ENCODE measurements around the gene NPW.

The NPW gene

GRCh38 chr16:2019518-2019920, at the start of gene NPW:
NPW (plus strand) TSS chr16:2019785.
- Histone ChIP-seq H3K27me3 (ENCODE audit: control insufficient read depth, insufficient read depth, low read length) (peaks cover 53% of the 10 kb centered on the region), H3K4me1 (ENCODE audit: control insufficient read depth, insufficient read depth, low read length) (peaks cover 7% of the 10 kb centered on the region), H3K9ac (ENCODE audit: low read length) (no peak within 1 kb of the TSS), H3K36me3 (ENCODE audit: control insufficient read depth, insufficient read depth, low read length) (no peaks in the 10 kb centered on the region), H3K9me3 (ENCODE audit: control insufficient read depth, insufficient read depth, low read depth, low read length) (no peaks in the 10 kb centered on the region), H3K27ac (ENCODE audit: low read depth, low read length) (no peak within 1 kb of the TSS), H3K4me3 (ENCODE audit: low read depth, low read length) (peak within 1 kb of the TSS; percentile 57)

GRCh38 chr16:1971796-1972489, 47.6 kb upstream of the NPW start, which contains the start of gene TBL3:
TBL3 (plus strand) TSS chr16:1972053; CDS start chr16:1972165, 112 bp downstream.
- Histone ChIP-seq H3K9ac (ENCODE audit: low read length) (peak within 1 kb of the TSS; percentile 88), H3K4me1 (ENCODE audit: control insufficient read depth, insufficient read depth, low read length) (peaks cover 6% of the 10 kb centered on the region; the same call in 1 of the 2 replicates), H3K4me3 (ENCODE audit: low read depth, low read length) (peak within 1 kb of the TSS; percentile 94), H3K36me3 (ENCODE audit: control insufficient read depth, insufficient read depth, low read length) (peaks cover 31% of the 10 kb centered on the region), H3K9me3 (ENCODE audit: control insufficient read depth, insufficient read depth, low read depth, low read length) (no peaks in the 10 kb centered on the region), H3K27ac (ENCODE audit: low read depth, low read length) (peak within 1 kb of the TSS; percentile 62; the same call in 1 of the 2 replicates), H3K27me3 (ENCODE audit: control insufficient read depth, insufficient read depth, low read length) (no peaks in the 10 kb centered on the region)

- Histone ChIP-seq H3K9me3 (ENCODE audit: control insufficient read depth, insufficient read depth, low read depth, low read length) (no peaks in the 10 kb centered on the region), H3K4me3 (ENCODE audit: low read depth, low read length) (peak overlapping the region; percentile 94), H3K9ac (ENCODE audit: low read length) (peak overlapping the region; percentile 88), H3K4me1 (ENCODE audit: control insufficient read depth, insufficient read depth, low read length) (peaks cover 6% of the 10 kb centered on the region; the same call in 1 of the 2 replicates), H3K27me3 (ENCODE audit: control insufficient read depth, insufficient read depth, low read length) (no peaks in the 10 kb centered on the region), H3K27ac (ENCODE audit: low read depth, low read length) (peak overlapping the region; percentile 62; the same call in 1 of the 2 replicates), H3K36me3 (ENCODE audit: control insufficient read depth, insufficient read depth, low read length) (peaks cover 35% of the 10 kb centered on the region)
Measured at GRCh38 chr16:1972490-1972877, 47.1 kb upstream of the NPW start.

GRCh38 chr16:1973461-1974156, 46.0 kb upstream of the NPW start:
- peaks cover 7% of the 10 kb centered on the region for H3K4me1 ChIP-seq (ENCODE audit: control insufficient read depth, insufficient read depth, low read length)
- H3K4me3 ChIP-seq (ENCODE audit: low read depth, low read length), result no peak overlapping the region
- H3K9ac ChIP-seq (ENCODE audit: low read length), result no peak overlapping the region
- no peak overlapping the region for H3K27ac ChIP-seq (ENCODE audit: low read depth, low read length)
- H3K9me3 ChIP-seq (ENCODE audit: control insufficient read depth, insufficient read depth, low read depth, low read length), result no peaks in the 10 kb centered on the region
- peaks cover 43% of the 10 kb centered on the region for H3K36me3 ChIP-seq (ENCODE audit: control insufficient read depth, insufficient read depth, low read length)
- no peaks in the 10 kb centered on the region; the same call in 1 of the 2 replicates for H3K27me3 ChIP-seq (ENCODE audit: control insufficient read depth, insufficient read depth, low read length)

GRCh38 chr16:1974157-1975070, 45.2 kb upstream of the NPW start:
- Histone ChIP-seq H3K4me3 (ENCODE audit: low read depth, low read length) (no peak overlapping the region), H3K9me3 (ENCODE audit: control insufficient read depth, insufficient read depth, low read depth, low read length) (no peaks in the 10 kb centered on the region), H3K36me3 (ENCODE audit: control insufficient read depth, insufficient read depth, low read length) (peaks cover 43% of the 10 kb centered on the region), H3K27ac (ENCODE audit: low read depth, low read length) (no peak overlapping the region), H3K27me3 (ENCODE audit: control insufficient read depth, insufficient read depth, low read length) (peaks cover 4% of the 10 kb centered on the region), H3K9ac (ENCODE audit: low read length) (no peak overlapping the region), H3K4me1 (ENCODE audit: control insufficient read depth, insufficient read depth, low read length) (peaks cover 8% of the 10 kb centered on the region)

GRCh38 chr16:1975432-1976215, 44.0 kb upstream of the NPW start:
- Histone ChIP-seq H3K4me1 (ENCODE audit: control insufficient read depth, insufficient read depth, low read length) (peaks cover 14% of the 10 kb centered on the region), H3K4me3 (ENCODE audit: low read depth, low read length) (no peak overlapping the region), H3K27me3 (ENCODE audit: control insufficient read depth, insufficient read depth, low read length) (peaks cover 16% of the 10 kb centered on the region), H3K36me3 (ENCODE audit: control insufficient read depth, insufficient read depth, low read length) (peaks cover 43% of the 10 kb centered on the region), H3K27ac (ENCODE audit: low read depth, low read length) (no peak overlapping the region), H3K9ac (ENCODE audit: low read length) (no peak overlapping the region), H3K9me3 (ENCODE audit: control insufficient read depth, insufficient read depth, low read depth, low read length) (no peaks in the 10 kb centered on the region)

GRCh38 chr16:1976216-1976520, 43.4 kb upstream of the NPW start:
- H3K4me1 ChIP-seq (ENCODE audit: control insufficient read depth, insufficient read depth, low read length), result peaks cover 17% of the 10 kb centered on the region
- no peak overlapping the region for H3K27ac ChIP-seq (ENCODE audit: low read depth, low read length)
- H3K9me3 ChIP-seq (ENCODE audit: control insufficient read depth, insufficient read depth, low read depth, low read length), result no peaks in the 10 kb centered on the region
- peaks cover 43% of the 10 kb centered on the region for H3K36me3 ChIP-seq (ENCODE audit: control insufficient read depth, insufficient read depth, low read length)
- H3K27me3 ChIP-seq (ENCODE audit: control insufficient read depth, insufficient read depth, low read length), result peaks cover 21% of the 10 kb centered on the region
- no peak overlapping the region for H3K9ac ChIP-seq (ENCODE audit: low read length)
- H3K4me3 ChIP-seq (ENCODE audit: low read depth, low read length), result no peak overlapping the region

- H3K9me3 ChIP-seq (ENCODE audit: control insufficient read depth, insufficient read depth, low read depth, low read length), result no peaks in the 10 kb centered on the region
- no peak overlapping the region for H3K4me3 ChIP-seq (ENCODE audit: low read depth, low read length)
- H3K27ac ChIP-seq (ENCODE audit: low read depth, low read length), result no peak overlapping the region
- H3K27me3 ChIP-seq (ENCODE audit: control insufficient read depth, insufficient read depth, low read length), result peaks cover 32% of the 10 kb centered on the region
- no peak overlapping the region for H3K9ac ChIP-seq (ENCODE audit: low read length)
- peaks cover 43% of the 10 kb centered on the region for H3K36me3 ChIP-seq (ENCODE audit: control insufficient read depth, insufficient read depth, low read length)
- H3K4me1 ChIP-seq (ENCODE audit: control insufficient read depth, insufficient read depth, low read length), result peaks cover 27% of the 10 kb centered on the region
Measured at GRCh38 chr16:1976951-1977874, 42.4 kb upstream of the NPW start.

GRCh38 chr16:1977875-1978268, 41.7 kb upstream of the NPW start:
- H3K9me3 ChIP-seq (ENCODE audit: control insufficient read depth, insufficient read depth, low read depth, low read length), result no peaks in the 10 kb centered on the region
- H3K27ac ChIP-seq (ENCODE audit: low read depth, low read length), result no peak overlapping the region
- H3K4me1 ChIP-seq (ENCODE audit: control insufficient read depth, insufficient read depth, low read length), result peaks cover 24% of the 10 kb centered on the region
- H3K4me3 ChIP-seq (ENCODE audit: low read depth, low read length), result no peak overlapping the region
- no peak overlapping the region for H3K9ac ChIP-seq (ENCODE audit: low read length)
- H3K27me3 ChIP-seq (ENCODE audit: control insufficient read depth, insufficient read depth, low read length), result peaks cover 38% of the 10 kb centered on the region
- peaks cover 43% of the 10 kb centered on the region for H3K36me3 ChIP-seq (ENCODE audit: control insufficient read depth, insufficient read depth, low read length)
